ENCODE measurements around the gene EYS.
"Not testable (repeated sequence)": the region's sequence is repeated elsewhere in the genome, so short reads cannot be mapped to it uniquely, and the experiment has no call there.

EYS gene

DNA sequence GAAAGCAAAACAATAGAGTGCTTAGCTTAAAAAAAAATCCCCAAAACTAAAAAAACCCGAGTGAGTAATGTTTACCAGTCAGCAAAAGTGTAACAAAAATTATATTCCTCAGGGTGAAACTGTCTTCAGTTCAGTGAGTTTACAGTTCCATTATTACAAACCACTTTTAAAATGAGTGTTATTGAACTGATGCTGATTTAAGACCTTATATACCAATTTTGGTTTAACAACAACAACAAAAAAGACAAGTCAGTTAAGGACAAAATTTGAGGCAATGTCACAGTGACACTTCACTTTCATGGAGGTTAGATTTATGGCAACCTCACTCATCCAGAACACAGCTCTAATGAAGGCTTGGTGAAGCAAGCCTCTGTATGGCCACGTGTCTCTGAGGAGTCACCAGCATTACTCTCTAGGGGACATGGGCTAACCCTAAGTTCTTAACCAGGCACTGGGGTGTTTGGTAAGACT is 1440.6 kb downstream of the EYS start:
- no peak for DNase-seq

DNA sequence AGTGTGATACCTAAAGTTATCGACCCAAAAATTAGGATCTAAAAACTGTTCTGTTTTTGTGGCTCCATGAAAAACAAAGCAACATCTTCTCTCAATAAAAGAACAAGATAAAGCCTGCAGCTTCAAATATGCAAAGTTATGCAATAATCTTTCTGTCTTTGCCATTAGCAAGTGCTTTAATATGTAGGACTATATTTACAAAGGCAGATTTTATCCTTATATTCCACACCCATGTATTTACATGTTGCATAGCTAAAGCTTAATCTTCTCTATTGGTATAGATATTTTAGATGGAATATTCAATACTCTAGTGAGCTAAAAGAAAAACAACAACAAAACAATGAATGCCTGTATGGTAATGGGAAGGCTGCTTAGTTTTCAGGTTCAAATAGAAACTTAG is 1443.2 kb downstream of the EYS start:
- DNase-seq = no peak

DNA sequence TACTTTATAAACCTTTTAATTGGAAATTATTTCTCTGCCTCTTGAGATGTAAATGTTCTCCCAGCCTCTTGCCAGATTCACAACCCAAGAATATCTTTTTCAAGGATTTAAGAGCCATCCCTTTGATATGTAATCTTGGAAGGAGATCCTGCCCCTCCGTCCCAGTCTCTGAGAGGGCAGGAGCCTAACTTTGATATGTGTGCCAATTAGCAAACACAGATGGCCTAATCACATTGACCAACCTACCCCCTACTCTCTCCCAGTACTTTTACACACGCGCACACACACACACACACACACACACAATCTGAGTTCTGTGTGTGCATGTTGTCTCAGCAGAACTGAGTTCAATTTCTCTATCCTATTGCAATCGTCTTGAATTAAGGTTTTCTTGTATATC is 1447.7 kb downstream of the EYS start:
- no peak for DNase-seq

DNA sequence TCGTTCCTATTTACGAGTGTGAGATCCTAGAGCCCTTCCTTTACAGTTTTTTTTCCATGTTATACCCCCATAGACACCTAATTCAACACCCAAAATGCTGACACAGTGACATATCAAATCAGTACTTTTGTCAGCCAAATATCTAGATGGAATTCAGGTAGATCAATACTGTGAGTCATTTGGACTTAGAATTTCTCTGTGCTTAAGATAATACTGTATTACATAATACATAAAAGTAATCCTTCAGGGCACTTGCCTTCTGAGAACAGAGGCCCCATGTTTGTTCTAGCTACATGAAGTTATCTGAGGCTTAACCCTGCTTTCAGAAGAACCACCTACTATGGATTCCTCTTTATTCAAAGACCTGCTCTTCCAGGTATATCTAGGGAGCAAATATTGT is 1448.3 kb downstream of the EYS start:
- no peak for DNase-seq

DNA sequence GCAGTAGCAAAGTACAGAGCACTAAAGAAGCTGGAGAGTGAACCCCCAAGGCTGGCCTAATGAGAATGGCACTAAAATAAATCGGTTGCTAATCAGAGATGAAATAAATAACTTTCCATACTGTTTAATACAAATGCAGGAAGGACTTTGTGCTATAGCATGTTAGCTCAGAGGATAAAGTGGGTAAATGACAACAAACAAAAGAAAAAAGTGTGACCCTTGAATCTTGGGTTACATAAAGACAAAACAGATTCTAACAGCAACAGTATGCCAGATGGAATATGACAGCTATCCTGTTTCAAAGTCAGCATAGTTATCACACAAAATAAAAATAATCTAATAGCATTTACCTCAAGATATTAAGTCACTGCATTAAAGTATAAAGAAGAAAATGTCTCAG is 1448.7 kb downstream of the EYS start:
- no peak for DNase-seq

DNA sequence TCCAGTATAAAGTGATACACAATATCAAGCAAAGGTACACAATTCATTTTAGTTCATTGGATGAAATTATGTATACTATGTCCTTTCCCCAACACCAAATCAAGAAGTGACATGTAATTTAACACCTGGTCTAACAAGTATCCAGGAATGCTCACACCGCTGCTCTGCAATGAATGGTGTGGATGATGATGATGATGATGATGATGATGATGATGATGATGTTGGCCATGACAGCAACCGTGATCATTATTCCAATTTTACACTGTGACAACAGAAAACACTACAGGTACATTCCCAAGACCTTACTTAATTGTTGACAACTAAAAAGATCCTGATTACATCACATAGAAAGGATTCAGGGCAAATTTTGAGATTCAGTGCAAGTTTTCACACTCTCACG is 1449.4 kb downstream of the EYS start:
- no peak for DNase-seq

DNA sequence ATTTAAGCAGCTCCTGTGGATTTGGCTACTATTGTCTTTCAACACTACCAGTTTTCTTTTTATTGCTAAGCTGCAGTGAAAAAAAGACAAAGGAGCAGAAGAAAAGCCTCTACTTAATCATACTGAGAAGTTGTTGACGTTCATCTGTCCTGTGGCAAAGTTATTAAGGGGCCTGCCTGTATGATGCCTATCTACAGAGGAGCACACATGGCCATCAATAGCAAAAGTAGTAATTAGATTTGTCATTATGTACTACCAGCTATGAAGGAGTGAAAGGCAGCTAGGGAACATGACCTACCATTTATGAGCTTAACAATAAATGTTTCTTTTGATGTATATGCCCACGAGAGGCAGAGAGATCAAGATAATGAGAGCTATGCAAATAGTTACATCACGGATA is 1450.5 kb downstream of the EYS start:
- DNase-seq = no peak

DNA sequence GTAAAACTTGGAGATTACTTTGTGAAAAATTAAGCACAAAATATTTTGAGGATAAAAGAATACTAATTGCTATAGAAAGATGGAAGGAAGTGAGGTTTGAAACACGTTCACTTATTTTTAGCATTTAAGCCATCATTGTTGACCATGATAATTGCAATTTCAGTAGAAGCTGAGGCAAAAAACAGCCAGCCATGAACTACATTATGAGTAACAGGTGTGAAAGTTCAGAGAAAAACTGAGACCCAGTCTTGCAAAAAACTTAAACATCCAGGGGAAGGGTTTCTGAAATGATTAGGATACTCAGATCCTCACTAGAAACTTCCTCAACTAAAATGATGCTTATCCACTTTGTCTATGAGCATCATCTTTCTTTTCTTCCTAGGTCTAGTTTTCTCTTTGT is 1452.0 kb downstream of the EYS start:
- DNase-seq = no peak

DNA sequence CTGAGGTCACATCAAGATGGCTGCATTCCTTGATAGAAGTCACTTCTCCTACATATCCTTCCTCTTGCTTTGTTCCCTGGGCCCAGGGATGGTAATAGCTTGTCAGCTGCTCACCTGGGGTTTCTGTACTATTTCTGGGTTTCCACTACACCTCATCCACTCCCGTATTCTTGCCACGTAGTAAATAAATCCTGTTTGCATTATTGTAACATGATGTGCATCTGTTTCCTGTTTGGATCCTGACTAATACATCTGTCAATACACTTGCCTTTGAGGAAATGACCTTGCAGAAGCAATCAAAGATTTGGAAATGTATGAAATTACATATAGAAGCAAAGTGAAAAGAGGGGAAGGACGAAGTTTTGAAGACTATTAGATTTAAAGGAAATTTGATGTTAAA is 1452.5 kb downstream of the EYS start:
- no peak for DNase-seq

DNA sequence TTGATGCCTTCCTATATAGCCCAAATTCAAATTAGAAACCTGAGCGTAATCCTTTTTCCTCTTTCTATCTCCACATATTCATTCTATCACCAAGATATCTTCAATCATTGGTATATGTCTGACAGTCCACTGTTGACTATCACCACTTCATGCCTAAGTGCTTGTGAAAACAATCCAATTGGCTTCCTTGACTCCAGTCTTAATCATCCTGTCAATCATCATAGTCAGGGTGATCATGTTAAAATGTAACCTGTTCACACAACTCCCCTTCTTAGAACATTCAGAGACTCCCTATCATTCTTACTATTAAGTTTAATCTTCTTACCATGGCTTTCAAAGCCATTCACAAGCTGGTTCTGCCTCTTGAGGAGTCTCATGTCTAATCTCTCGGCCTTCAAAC is 1454.8 kb downstream of the EYS start:
- no peak for DNase-seq

DNA sequence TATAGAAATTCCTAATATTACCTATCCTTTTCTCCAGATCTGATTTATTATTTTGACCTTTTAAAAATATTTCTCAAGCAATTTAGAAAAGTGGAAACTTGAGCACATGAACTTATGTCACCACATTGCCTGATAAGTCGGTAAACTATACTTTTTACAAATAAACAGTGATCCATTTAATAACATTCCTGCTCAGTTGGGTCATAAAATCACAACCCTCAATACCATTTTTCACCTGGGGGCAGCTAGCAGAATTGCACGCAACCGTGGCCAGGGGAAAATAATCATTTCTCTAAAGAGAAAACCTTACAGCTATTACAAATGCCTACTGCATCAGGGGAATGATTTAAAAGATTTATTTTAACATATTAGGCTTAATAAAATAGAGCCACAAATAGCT is 1456.9 kb downstream of the EYS start:
- peak; percentile 51 for DNase-seq

DNA sequence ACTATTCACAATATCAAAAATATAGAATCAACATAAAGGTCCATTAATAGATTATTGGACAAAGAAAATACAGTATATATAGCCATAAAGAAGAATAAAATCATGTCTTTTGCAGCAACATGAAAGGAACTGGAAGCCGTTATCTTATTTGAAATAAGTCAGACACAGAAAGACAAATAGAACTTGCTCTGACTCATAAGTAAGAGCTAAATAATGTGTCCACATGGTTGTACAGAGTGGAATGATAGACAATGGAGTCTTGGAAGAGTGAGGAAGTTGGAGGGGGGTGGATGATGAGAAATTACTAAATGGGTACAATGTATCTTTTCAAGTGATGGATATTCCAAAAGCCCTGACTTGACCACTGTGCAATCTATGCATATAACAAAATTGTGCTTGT is 1457.9 kb downstream of the EYS start:
- peak; percentile 47 for DNase-seq

DNA sequence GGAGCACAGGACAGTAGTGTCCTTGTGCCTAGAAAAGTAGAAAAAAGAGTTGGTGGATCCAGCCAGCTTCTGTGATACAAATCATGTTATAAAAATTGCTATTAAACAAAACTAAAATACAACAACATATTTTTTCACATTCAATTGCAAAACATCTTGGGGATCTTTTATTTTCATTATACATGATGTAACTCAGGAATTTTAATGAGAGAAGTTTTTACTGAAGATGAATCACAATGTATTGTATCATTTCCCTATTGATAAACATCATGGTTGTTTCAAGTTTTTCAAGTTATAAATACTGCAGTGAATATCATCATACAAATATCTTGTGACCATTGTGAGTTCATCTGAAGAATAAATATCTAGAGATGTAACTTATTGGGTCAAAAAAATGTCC is 1463.4 kb downstream of the EYS start:
- DNase-seq = no peak

DNA sequence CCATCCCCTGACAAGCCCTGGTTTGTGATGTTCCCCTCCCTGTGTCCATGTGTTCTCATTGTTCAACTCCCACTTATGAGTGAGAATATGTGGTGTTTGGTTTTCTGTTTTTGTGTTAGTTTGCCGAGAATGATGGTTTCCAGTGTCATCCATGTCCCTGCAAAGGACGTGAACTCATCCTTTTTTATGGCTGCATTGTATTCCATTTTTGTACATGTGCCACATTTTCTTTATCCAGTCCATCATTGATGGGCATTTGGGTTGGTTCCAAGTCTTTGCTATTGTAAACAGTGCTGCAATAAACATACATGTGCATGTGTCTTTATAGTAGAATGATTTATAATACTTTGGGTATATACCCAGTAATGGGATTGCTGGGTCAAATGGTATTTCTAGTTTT is 1468.1 kb downstream of the EYS start:
- not testable (repeated sequence) for DNase-seq

DNA sequence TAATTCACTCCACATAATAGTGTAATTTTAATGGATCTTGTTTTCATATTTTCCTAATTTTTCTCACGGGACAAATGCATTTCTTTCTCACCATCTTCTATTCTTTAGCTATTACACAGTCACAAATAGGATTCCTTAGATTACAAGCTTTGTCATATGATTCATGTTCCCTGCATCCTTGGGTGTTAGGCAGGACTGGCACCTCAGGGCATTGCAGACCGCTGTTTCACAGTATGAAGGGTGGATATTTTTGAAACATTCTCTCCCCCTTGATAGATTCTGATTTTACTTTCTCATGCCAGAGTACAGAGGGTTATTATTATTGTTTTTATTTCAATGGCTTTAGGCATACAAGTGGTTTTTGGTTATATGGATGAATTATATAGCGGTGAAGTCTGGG is 1469.0 kb downstream of the EYS start:
- DNase-seq = no peak

DNA sequence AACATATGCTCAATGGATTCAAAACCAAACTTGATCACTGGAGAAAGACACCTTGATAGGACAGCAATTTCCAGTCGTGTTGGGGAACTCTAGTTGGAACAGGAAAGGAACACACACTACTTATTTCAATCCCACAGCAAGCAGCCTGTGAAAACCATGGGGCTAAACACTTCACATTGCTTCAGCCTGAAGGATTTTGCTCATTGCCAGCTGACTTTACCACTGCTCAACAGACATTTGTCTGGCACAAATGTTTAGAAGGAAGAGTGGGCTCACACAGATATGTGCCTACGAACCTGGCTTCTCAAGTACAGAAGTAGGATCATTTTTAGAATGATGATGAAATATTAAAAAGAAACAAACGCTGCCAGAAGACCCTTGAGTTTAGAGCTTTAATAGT is 1473.3 kb downstream of the EYS start:
- DNase-seq = no peak

DNA sequence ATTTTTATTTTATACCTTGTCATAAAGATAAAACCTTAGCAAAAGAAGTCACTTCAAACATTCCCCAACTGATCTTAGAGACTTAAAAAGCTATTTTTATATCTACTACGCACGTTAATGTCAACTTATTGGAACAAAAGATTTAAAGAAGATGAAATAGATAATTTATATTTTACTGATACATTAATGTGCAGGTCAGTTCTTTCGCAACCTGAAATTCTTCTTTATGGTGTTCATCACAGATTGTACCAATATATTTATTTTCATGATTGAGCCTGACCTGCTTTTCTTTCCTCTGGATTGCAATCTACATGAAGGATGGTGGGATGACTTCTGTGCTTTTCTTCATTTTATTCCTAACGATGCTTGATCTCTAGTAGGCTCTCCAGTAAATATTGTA is 1475.1 kb downstream of the EYS start:
- no peak for DNase-seq

DNA sequence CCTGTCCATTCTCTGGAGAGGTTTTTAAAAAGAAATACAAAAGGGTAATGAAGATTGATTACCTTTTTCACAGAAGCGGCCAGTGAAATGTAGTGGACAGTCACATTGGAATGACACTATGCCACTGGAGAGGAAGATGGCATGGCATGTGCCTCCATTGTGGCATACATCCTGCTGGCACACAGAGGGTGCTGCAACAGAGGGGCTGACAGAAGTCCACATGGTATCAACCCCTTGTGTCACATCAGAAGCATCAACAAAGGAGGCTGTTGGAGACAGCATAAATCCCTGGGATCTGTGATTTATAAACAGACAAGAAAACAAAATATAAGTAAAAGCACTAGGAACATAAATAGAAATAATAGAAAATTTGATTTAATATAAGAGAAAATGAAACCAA is 1476.5 kb downstream of the EYS start:
- no peak for DNase-seq

DNA sequence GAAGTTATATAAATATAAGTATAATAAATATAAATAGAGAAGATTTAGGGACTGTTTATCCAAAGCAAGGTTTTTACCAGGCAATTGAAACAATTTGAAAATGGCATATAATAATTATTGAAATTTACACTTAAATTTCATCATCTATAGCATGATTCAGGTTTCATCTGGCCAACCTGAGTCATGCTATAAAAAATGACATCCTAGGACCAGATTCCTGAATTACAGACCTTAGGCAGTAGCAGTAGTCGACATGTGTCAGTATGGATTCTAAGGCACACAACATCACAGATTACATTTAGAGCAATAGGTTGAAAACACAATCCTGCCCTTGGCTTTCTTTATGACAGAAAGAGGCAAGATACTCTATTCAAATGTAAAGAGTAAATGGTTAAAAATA is 1479.2 kb downstream of the EYS start:
- DNase-seq = peak; percentile 45

DNA sequence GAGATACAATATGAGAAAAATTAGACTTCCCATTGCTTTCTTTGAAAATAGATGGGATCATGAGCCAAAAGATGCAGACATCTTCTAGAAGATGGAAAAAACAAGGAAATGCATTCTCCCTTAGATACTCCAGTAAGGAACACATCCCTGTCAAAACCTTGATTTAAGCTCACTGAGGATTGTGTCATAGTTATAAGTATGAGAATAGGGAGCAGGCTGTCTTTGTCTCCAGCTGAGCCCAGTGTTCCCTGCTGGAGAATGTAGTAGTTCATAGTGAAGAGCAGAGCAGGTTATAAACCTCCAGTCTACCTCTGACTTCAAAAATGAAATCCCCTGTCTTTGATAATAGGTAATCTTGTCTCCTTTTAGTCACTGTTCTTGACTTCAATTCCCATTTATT is 1481.5 kb downstream of the EYS start:
- DNase-seq = no peak

DNA sequence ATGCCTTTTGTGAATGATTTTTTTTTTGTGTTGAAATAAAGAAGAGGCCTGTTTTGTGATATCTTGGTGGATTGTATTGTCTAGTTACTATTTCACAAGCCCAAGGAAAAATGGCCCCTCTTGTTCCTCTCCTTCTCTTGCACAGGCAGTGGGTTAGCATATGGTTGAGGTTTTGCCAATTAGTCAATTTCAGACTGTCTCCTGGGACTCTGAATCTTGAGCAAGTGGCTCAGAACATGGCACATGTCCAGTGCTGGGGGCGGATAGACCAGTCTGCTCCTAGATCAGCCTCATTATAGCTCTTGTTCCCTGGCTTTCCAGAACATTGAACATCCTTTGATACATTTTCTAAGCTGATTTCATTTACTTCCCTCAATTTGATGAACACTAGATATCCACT is 1482.2 kb downstream of the EYS start:
- peak; percentile 61 for DNase-seq

DNA sequence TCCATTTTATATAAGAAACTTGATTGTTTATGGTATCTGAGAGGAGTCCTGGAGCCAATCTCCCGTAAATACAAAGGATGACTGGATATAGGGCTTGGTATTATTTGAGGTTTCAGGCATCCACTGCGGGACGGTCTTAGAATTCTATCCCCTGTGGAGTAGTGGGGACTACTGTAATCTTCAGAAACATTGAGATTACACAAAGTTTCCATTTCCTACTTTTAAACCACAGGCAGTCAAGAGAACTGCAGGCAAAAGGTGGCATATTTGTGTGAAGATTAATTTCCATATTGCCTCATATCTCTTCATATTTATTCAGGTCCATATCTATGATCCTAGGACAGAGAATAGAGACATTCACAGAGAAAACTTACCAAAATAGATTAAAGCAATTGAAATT is 1485.2 kb downstream of the EYS start:
- DNase-seq = peak; percentile 31

DNA sequence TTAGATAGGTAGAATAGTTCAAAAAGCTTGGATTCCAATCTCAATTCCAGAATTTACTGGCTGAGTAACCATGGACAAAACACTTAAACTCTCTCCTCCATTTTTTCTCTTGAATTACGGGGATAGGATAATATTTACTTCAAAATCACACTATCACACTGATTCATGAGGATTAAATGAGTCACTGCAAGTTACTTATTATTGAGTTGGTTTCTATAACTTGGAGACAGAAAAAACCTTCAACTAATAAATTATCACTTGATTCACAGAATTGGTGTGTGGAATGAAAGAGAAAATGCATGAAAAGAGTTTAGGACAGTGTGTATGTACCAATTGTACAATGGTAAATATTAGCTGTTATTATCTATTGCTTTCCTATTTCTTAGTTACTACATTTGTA is 1486.2 kb downstream of the EYS start:
- no peak for DNase-seq

DNA sequence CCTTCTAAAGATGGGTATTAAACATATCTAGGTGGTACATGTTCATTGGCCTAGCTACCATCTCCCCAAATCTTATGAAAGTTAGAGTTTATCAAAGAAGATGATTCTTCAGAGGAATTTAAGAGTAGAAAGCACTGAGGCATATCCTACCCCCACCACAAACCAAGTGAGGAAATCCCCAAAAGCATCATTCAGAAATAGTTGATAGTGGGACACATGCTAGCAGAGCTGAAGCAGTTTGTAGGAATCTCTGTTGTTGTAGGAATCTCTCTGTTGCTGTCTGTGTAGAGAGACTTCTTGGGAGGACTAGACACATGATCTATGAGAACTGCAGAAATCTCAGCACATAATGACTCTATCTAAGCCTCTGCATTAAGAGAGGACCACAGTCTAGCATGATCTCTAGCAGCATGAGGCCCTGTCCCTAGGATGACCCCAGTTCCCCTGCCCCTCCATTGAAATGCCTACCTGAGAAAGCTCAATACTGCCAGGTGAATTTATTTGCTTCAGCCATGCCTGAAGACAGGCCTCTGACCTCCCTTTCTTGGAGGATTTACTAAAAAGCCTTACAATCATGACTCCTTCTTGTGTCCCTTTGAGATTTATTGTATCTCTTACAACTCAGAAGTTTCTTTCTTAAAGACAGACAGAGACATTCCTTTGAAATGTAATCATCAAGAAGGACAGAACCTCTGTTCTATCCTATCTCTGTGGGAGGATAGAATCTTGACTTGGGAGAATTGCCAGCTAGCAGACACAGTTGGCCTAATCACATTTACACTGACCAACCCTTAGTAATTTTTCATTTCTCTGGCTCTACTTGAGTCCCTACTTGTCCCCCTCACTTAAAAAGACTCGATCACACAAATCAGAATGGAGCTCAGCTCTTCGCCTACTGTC is 1489.1 kb downstream of the EYS start:
- DNase-seq = peak; percentile 76

DNA sequence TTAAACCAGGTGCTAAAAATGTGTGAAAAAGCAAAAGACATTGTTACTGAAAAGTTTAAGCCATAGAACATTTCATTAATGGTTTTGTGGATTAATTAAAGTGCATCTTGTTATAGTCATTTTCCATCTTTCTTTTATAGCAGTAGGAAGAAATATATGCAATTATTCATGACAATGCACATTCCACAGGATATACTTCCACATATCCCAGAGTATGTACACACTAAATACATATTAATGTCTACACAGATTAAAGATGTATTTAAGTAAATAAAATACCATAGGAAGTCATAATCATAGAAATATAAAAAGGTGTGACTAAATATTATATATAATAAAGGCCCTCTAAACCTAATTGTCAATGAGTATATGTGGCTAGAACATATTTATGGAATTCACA is 1492.7 kb downstream of the EYS start:
- no peak for DNase-seq

Measured in fibroblast of skin of right biceps (primary cell).